ENCODE results near the gene IL13RA2.

IL13RA2 gene

GRCh38 chrX:114962209-114962608 lies 55.2 kb downstream of the IL13RA2 start:
- Histone ChIP-seq H3K36me3 (ENCODE audit: control insufficient read depth, insufficient read depth, low read length) (no peaks in the 10 kb centered on the region), H3K27me3 (replicated peaks; ENCODE audit: control insufficient read depth, insufficient read depth, low read length) (no peaks in the 10 kb centered on the region), H3K4me3 (replicated peaks; ENCODE audit: low read depth, low read length) (no peak overlapping the region)
- TF ChIP-seq CTCF (IDR thresholded peaks at IDR 0.05; ENCODE audit: insufficient read depth, low read length, poor library complexity, severe bottlenecking): no peak
- no peak for DNase-seq (ENCODE audit: extremely low read depth, insufficient read length)

GRCh38 chrX:114959729-114960128 lies 57.7 kb downstream of the IL13RA2 start:
- H3K4me3 ChIP-seq (replicated peaks; ENCODE audit: low read depth, low read length): no peak overlapping the region
- no peak for DNase-seq (ENCODE audit: extremely low read depth, insufficient read length)
- H3K27me3 ChIP-seq (replicated peaks; ENCODE audit: control insufficient read depth, insufficient read depth, low read length): no peaks in the 10 kb centered on the region
- TF ChIP-seq CTCF (IDR thresholded peaks at IDR 0.05; ENCODE audit: insufficient read depth, low read length, poor library complexity, severe bottlenecking): peak; percentile 25
- H3K36me3 ChIP-seq (ENCODE audit: control insufficient read depth, insufficient read depth, low read length): no peaks in the 10 kb centered on the region

Data from GM06990 (cell line).